Caco-2 (cell line): Measurements from ENCODE around the gene ADAM23. TPM values are rescaled to one million over a fixed set of nuclear protein-coding genes. Genes with fewer than 3 reads are reported as not detected.

Experiments used
- BruUV-seq: library from RNA; stranded (reverse); fragments of 400-500 nt; replicated peaks from 2 replicates; lab custom pipeline; 2021; lab: Mats Ljungman, UMichigan
- CTCF ChIA-PET: fragments of 300-600 bp; sonication (Branson Sonifier 250); formaldehyde crosslinking; loops from one replicate; lab custom pipeline; 2022; ENCODE audit warnings: antibody characterized with exemption; lab: Charles Lee
- POLR2A ChIA-PET: fragments of 300-600 bp; sonication (Branson Sonifier 250); formaldehyde crosslinking; loops from one replicate; lab custom pipeline; 2022; ENCODE audit warnings: antibody characterized with exemption; lab: Charles Lee
- DNase-seq, 2 experiments: peaks; one replicate each; pipeline versions ENCODE4 v3.0.0 to v3.0.0-alpha.2; 2020 to 2022
- H3K27me3 ChIP-seq: replicated peaks from 2 replicates; pipeline ENCODE4 v1.6.0; 2011; ENCODE audit warnings: low read length; ENCODE audit not compliant: control insufficient read depth, insufficient read depth
- H3K36me3 ChIP-seq: 2 replicates; pipeline ENCODE4 v1.5.1; 2011; ENCODE audit warnings: low read length; ENCODE audit not compliant: control insufficient read depth, insufficient read depth
- H3K4me1 ChIP-seq: fragments of 250-450 bp; sonication (Bioruptor Pico); 2 replicates; pipeline ENCODE4 v1.5.1; 2020; ENCODE audit warnings: mild to moderate bottlenecking
- H3K4me3 ChIP-seq: 2 replicates; pipeline ENCODE4 v1.5.1; 2011; ENCODE audit warnings: low read depth, mild to moderate bottlenecking, control low read depth, low read length
- H3K9me3 ChIP-seq: fragments of 250-450 bp; sonication (Bioruptor Pico); 2 replicates; pipeline ENCODE4 v1.5.1; 2020; ENCODE audit warnings: mild to moderate bottlenecking, moderate library complexity
- H3K27ac Mint-ChIP-seq: one replicate; pipeline ENCODE4 v1.8.0; 2022; ENCODE audit warnings: mixed read lengths; ENCODE audit not compliant: unreplicated experiment
- H3K27me3 Mint-ChIP-seq: one replicate; pipeline ENCODE4 v1.8.0; 2022; ENCODE audit warnings: mixed read lengths; ENCODE audit not compliant: insufficient read depth, unreplicated experiment
- H3K36me3 Mint-ChIP-seq: one replicate; pipeline ENCODE4 v1.8.0; 2022; ENCODE audit warnings: mild to moderate bottlenecking, mixed read lengths; ENCODE audit not compliant: insufficient read depth, unreplicated experiment
- H3K4me1 Mint-ChIP-seq: one replicate; pipeline ENCODE4 v1.8.0; 2022; ENCODE audit warnings: low read depth, mixed read lengths; ENCODE audit not compliant: unreplicated experiment
- H3K4me3 Mint-ChIP-seq: one replicate; pipeline ENCODE4 v1.8.0; 2022; ENCODE audit warnings: mild to moderate bottlenecking, moderate library complexity, mixed read lengths; ENCODE audit not compliant: unreplicated experiment
- H3K9me3 Mint-ChIP-seq: one replicate; pipeline ENCODE4 v1.8.0; 2022; ENCODE audit warnings: mixed read lengths; ENCODE audit not compliant: unreplicated experiment
- intact Hi-C: fragments of 100-400 bp; cut with micrococcal nuclease; formaldehyde crosslinking; loops from one replicate; pipeline ENCODE4 v1.10.0; 2022; ENCODE audit not compliant: unreplicated experiment
- total RNA-seq: library from RNA; stranded (reverse); gene quantifications from 2 replicates; pipeline ENCODE4 v1.2.3, GENCODE V29; 2022
- TF ChIP-seq, protein P1 (sequence below), 2 experiments: fragments of 200-600 bp in 1 of 2; IDR thresholded peaks; 1 replicate in 1 of 2; 2 replicates in 1 of 2; pipeline versions ENCODE4 v1.5.1 to v1.8.0; 2011 to 2022; ENCODE audit warnings: antibody characterized with exemption in 1 of 2, control low read depth in 1 of 2, inconsistent platforms in 1 of 2, low read depth in 1 of 2, low read length in 1 of 2, mild to moderate bottlenecking in 1 of 2, moderate library complexity in 1 of 2; ENCODE audit not compliant: insufficient read depth in 1 of 2, severe bottlenecking in 1 of 2, unreplicated experiment in 1 of 2

Gene ADAM23
- total RNA-seq, 1 experiment from 2014 or later, result 55.1 TPM

DNA sequence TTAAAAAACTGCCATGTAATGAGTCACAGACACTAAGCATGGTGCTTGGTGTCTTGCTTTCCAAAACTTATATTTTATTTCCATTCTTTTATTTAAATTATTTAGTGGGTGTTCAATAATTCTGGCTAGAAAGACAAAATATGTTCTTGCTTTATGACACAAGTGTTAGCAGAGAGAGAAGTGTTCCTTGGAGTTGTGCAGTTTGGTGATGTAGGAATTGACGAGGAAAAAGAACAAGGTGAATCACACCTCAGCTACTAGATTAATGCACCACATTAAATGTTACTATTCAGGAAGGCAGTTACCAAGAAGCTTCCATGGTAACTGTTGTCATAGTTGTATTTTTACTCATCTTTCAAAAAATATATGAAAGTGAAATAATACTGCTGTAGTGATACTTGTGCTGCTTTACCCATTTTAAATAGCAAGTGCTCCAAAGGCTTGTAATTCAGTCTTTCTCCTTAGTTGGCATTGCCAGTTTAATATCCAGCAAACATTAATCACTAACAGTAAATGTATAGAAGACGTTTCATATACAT lies 28.3 kb downstream of the ADAM23 start:
- TF ChIP-seq, protein P1, sequence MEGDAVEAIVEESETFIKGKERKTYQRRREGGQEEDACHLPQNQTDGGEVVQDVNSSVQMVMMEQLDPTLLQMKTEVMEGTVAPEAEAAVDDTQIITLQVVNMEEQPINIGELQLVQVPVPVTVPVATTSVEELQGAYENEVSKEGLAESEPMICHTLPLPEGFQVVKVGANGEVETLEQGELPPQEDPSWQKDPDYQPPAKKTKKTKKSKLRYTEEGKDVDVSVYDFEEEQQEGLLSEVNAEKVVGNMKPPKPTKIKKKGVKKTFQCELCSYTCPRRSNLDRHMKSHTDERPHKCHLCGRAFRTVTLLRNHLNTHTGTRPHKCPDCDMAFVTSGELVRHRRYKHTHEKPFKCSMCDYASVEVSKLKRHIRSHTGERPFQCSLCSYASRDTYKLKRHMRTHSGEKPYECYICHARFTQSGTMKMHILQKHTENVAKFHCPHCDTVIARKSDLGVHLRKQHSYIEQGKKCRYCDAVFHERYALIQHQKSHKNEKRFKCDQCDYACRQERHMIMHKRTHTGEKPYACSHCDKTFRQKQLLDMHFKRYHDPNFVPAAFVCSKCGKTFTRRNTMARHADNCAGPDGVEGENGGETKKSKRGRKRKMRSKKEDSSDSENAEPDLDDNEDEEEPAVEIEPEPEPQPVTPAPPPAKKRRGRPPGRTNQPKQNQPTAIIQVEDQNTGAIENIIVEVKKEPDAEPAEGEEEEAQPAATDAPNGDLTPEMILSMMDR (IDR thresholded peaks at IDR 0.05; ENCODE audit: insufficient read depth in 1 of 2, low read depth in 1 of 2, low read length in 1 of 2, severe bottlenecking in 1 of 2, unreplicated experiment in 1 of 2), result no peak
- DNase-seq, result no peak
- ChIA-PET POLR2A (no interaction called here), CTCF (no interaction called here)
- BruUV-seq, result no TSS peak
- intact Hi-C loops, result no loop called here
- Mint-ChIP-seq H3K27ac (no peak overlapping the region), H3K4me1 (no peaks in the 10 kb centered on the region), H3K4me3 (no peak overlapping the region), H3K9me3 (no peaks in the 10 kb centered on the region), H3K36me3 (peaks cover 12% of the 10 kb centered on the region), H3K27me3 (no peaks in the 10 kb centered on the region)
- Histone ChIP-seq H3K36me3 (no peaks in the 10 kb centered on the region), H3K4me3 (no peak overlapping the region), H3K9me3 (no peaks in the 10 kb centered on the region), H3K27me3 (no peaks in the 10 kb centered on the region), H3K4me1 (no peaks in the 10 kb centered on the region)

GRCh38 chr2:206472094-206472493 lies 28.8 kb downstream of the ADAM23 start:
- Histone ChIP-seq H3K36me3 (no peaks in the 10 kb centered on the region), H3K4me1 (no peaks in the 10 kb centered on the region), H3K9me3 (no peaks in the 10 kb centered on the region), H3K4me3 (no peak overlapping the region), H3K27me3 (no peaks in the 10 kb centered on the region)
- DNase-seq, result no peak
- Mint-ChIP-seq H3K9me3 (no peaks in the 10 kb centered on the region), H3K36me3 (peaks cover 8% of the 10 kb centered on the region), H3K4me3 (no peak overlapping the region), H3K4me1 (no peaks in the 10 kb centered on the region), H3K27ac (no peak overlapping the region), H3K27me3 (no peaks in the 10 kb centered on the region)
- ChIA-PET CTCF (no interaction called here), POLR2A (no interaction called here)
- intact Hi-C loops, result no loop called here
- TF ChIP-seq, protein P1 (IDR thresholded peaks at IDR 0.05; ENCODE audit: insufficient read depth in 1 of 2, low read depth in 1 of 2, low read length in 1 of 2, severe bottlenecking in 1 of 2, unreplicated experiment in 1 of 2), result no peak
- no TSS peak for BruUV-seq

- Mint-ChIP-seq H3K36me3 (peaks cover 8% of the 10 kb centered on the region), H3K4me3 (no peak overlapping the region), H3K27ac (no peak overlapping the region), H3K4me1 (no peaks in the 10 kb centered on the region), H3K9me3 (no peaks in the 10 kb centered on the region), H3K27me3 (no peaks in the 10 kb centered on the region)
- intact Hi-C loops, result no loop called here
- Histone ChIP-seq H3K36me3 (no peaks in the 10 kb centered on the region), H3K4me3 (no peak overlapping the region), H3K4me1 (no peaks in the 10 kb centered on the region), H3K9me3 (no peaks in the 10 kb centered on the region), H3K27me3 (no peaks in the 10 kb centered on the region)
- TF ChIP-seq, protein P1 (IDR thresholded peaks at IDR 0.05; ENCODE audit: insufficient read depth in 1 of 2, low read depth in 1 of 2, low read length in 1 of 2, severe bottlenecking in 1 of 2, unreplicated experiment in 1 of 2), result no peak
- POLR2A ChIA-PET, result no interaction called here
- BruUV-seq, result no TSS peak
- DNase-seq, result no peak
- CTCF ChIA-PET, result no interaction called here
Observed at GRCh38 chr2:206474099-206474498, 30.8 kb downstream of the ADAM23 start.
